Limb (tissue), 2 donors: ENCODE results near the gene IRS2.

Experiments
- DNase-seq, 2 donors: peaks; one replicate each; pipeline ENCODE4 v3.0.0-alpha.2; 2016; ENCODE audit errors: extremely low spot score in 2 of 2

IRS2 gene

GRCh38 chr13:109707044-109707741 is 79.2 kb downstream of the IRS2 start:
- no peak for DNase-seq

GRCh38 chr13:109706015-109706715 is 80.2 kb downstream of the IRS2 start:
- DNase-seq, result no peak

- DNase-seq, result no peak
These were observed 81.4 kb downstream of the IRS2 start for GRCh38 chr13:109704771-109705635.

- no peak for DNase-seq
These were observed 83.1 kb downstream of the IRS2 start for GRCh38 chr13:109703250-109703649.
